GM23338 (cell line): ENCODE measurements around the gene POM121L2. TPM values are rescaled to one million over a fixed set of nuclear protein-coding genes. Genes with fewer than 3 reads are reported as not detected.

Experiments used
- ATAC-seq: fragments of 200-7000 bp; cut with Tn5 transposase; 3 replicates; pipeline ENCODE4 v1.9.1; 2020
- DNase-seq: peaks from one replicate; pipeline ENCODE4 v3.0.0-alpha.2; 2015; ENCODE audit warnings: low spot score
- H2AFZ ChIP-seq: fragments of 200-600 bp; sonication (generic); 2 replicates; pipeline ENCODE4 v1.8.0; 2016; ENCODE audit warnings: antibody characterized with exemption, mild to moderate bottlenecking, moderate library complexity
- H3F3A ChIP-seq: fragments of 200-600 bp; sonication (generic); replicated peaks from 2 replicates; pipeline ENCODE4 v1.8.0; 2017; ENCODE audit warnings: antibody characterized with exemption, mixed run types, low read depth
- H3K27ac ChIP-seq: fragments of 200-600 bp; sonication (generic); 2 replicates; pipeline ENCODE4 v1.6.1; 2016; ENCODE audit warnings: low read depth
- H3K27me3 ChIP-seq: fragments of 200-600 bp; sonication (generic); 2 replicates; pipeline ENCODE4 v1.8.0; 2016; ENCODE audit warnings: mild to moderate bottlenecking, mixed run types, moderate library complexity; ENCODE audit not compliant: insufficient read depth
- H3K36me3 ChIP-seq: fragments of 200-600 bp; sonication (generic); 2 replicates; pipeline ENCODE4 v1.8.0; 2016; ENCODE audit warnings: mild to moderate bottlenecking; ENCODE audit not compliant: insufficient read depth
- H3K4me1 ChIP-seq: fragments of 200-600 bp; sonication (generic); 2 replicates; pipeline ENCODE4 v1.8.0; 2016; ENCODE audit warnings: mild to moderate bottlenecking, moderate library complexity; ENCODE audit not compliant: insufficient read depth
- H3K4me2 ChIP-seq: fragments of 200-600 bp; sonication (generic); 2 replicates; pipeline ENCODE4 v1.7.1; 2017; ENCODE audit warnings: mixed run types
- H3K4me3 ChIP-seq: fragments of 200-600 bp; sonication (generic); 2 replicates; pipeline ENCODE4 v1.6.1; 2016; ENCODE audit warnings: mixed run types
- H3K79me2 ChIP-seq: fragments of 200-600 bp; sonication (generic); replicated peaks from 2 replicates; pipeline ENCODE4 v1.8.0; 2017; ENCODE audit warnings: mild to moderate bottlenecking; ENCODE audit not compliant: insufficient read depth
- H3K9me2 ChIP-seq: fragments of 200-600 bp; sonication (generic); 2 replicates; pipeline ENCODE4 v1.8.0; 2017; ENCODE audit not compliant: insufficient read depth
- H4K20me1 ChIP-seq: fragments of 200-600 bp; sonication (generic); replicated peaks from 2 replicates; pipeline ENCODE4 v1.8.0; 2017; ENCODE audit warnings: mild to moderate bottlenecking; ENCODE audit not compliant: insufficient read depth
- H3K27ac Mint-ChIP-seq: 2 replicates; pipeline ENCODE4 v1.8.0; 2020; ENCODE audit warnings: inconsistent platforms, mild to moderate bottlenecking, moderate library complexity, mixed read lengths
- H3K27me3 Mint-ChIP-seq: 3 replicates; pipeline ENCODE4 v1.8.0; 2022; ENCODE audit warnings: low read depth, mild to moderate bottlenecking, moderate library complexity, mixed read lengths, inconsistent platforms; ENCODE audit not compliant: insufficient read depth, poor library complexity
- H3K36me3 Mint-ChIP-seq: 3 replicates; pipeline ENCODE4 v1.8.0; 2021; ENCODE audit warnings: low read depth, mild to moderate bottlenecking, inconsistent platforms, moderate library complexity, mixed read lengths
- H3K4me1 Mint-ChIP-seq: 3 replicates; pipeline ENCODE4 v1.8.0; 2020; ENCODE audit warnings: mild to moderate bottlenecking, inconsistent platforms, mixed read lengths
- H3K4me3 Mint-ChIP-seq: 3 replicates; pipeline ENCODE4 v1.8.0; 2021; ENCODE audit warnings: moderate library complexity, mild to moderate bottlenecking, inconsistent platforms, mixed read lengths
- H3K9me3 Mint-ChIP-seq: 3 replicates; pipeline ENCODE4 v1.8.0; 2020; ENCODE audit warnings: moderate library complexity, mild to moderate bottlenecking, inconsistent platforms, mixed read lengths
- CREB1 ChIP-seq: fragments of 250-450 bp; sonication (Bioruptor Pico); IDR thresholded peaks from 2 replicates; pipeline ENCODE4 v1.5.0; 2020; ENCODE audit warnings: low read depth, mild to moderate bottlenecking, moderate library complexity
- EZH2 ChIP-seq: fragments of 200-600 bp; sonication (generic); IDR thresholded peaks from one replicate; pipeline ENCODE4 v1.8.0; 2017; ENCODE audit warnings: antibody characterized with exemption, mild to moderate bottlenecking, low read depth; ENCODE audit not compliant: unreplicated experiment
- EZH2phosphoT487 ChIP-seq: fragments of 200-600 bp; sonication (generic); IDR thresholded peaks from one replicate; pipeline ENCODE4 v1.8.1; 2018; ENCODE audit warnings: antibody characterized with exemption; ENCODE audit not compliant: unreplicated experiment
- JUNB ChIP-seq: IDR thresholded peaks from one replicate; pipeline ENCODE4 v1.6.1; 2016; ENCODE audit warnings: antibody characterized with exemption; ENCODE audit not compliant: unreplicated experiment
- NANOG ChIP-seq: IDR thresholded peaks from 2 replicates; pipeline ENCODE4 v1.6.1; 2016; ENCODE audit warnings: antibody characterized with exemption, borderline replicate concordance
- POLR2AphosphoS5 ChIP-seq: IDR thresholded peaks from 2 replicates; pipeline ENCODE4 v1.6.1; 2016; ENCODE audit warnings: antibody characterized with exemption, low read depth
- STAT1 ChIP-seq: IDR thresholded peaks from one replicate; pipeline ENCODE4 v1.6.1; 2016; ENCODE audit warnings: antibody characterized with exemption; ENCODE audit not compliant: unreplicated experiment
- ZNF114 ChIP-seq: fragments of 250-450 bp; sonication (Bioruptor Pico); IDR thresholded peaks from 2 replicates; pipeline ENCODE4 v1.5.0; 2020; ENCODE audit warnings: mild to moderate bottlenecking, moderate library complexity
- ZNF331 ChIP-seq: fragments of 250-450 bp; sonication (Bioruptor Pico); IDR thresholded peaks from 2 replicates; pipeline ENCODE4 v1.5.0; 2020; ENCODE audit warnings: low read depth, mild to moderate bottlenecking, moderate library complexity
- polyA plus RNA-seq: library from polyadenylated mRNA; unstranded; fragments of >200 nt; fragmentation: Nextera tagmentation; extraction: Ambion mirVana; gene quantifications from 2 replicates; pipeline ENCODE4 v1.2.1, GENCODE V29; 2016
- total RNA-seq: library from RNA; depleted of rRNA; stranded (reverse); fragments of >200 nt; shearing (Covaris generic); gene quantifications from 2 replicates; pipeline ENCODE4 v1.2.3, GENCODE V29; 2014
- TF ChIP-seq, protein P1 (sequence below): IDR thresholded peaks from 2 replicates; pipeline ENCODE4 v1.6.1; 2016; ENCODE audit warnings: antibody characterized with exemption
- TF ChIP-seq, protein P2 (sequence below), 2 experiments: fragments of 200-600 bp in 1 of 2; sonication (generic) in 1 of 2; conservative IDR thresholded peaks; 2 replicates each; pipeline versions ENCODE4 v1.5.1 to v1.6.1; 2016 to 2017; ENCODE audit warnings: antibody characterized with exemption in 2 of 2, low read depth in 2 of 2, mild to moderate bottlenecking in 2 of 2, moderate library complexity in 1 of 2
- TF ChIP-seq, protein P3 (sequence below): IDR thresholded peaks from one replicate; pipeline ENCODE4 v1.6.1; 2018; ENCODE audit warnings: antibody characterized with exemption; ENCODE audit not compliant: unreplicated experiment
- TF ChIP-seq, protein P4 (sequence below): fragments of 250-450 bp; sonication (Bioruptor Pico); IDR thresholded peaks from 2 replicates; pipeline ENCODE4 v1.5.0; 2020; ENCODE audit warnings: mild to moderate bottlenecking, moderate library complexity

POM121L2 gene
- total and polyA plus RNA-seq, 2 experiments from 2014 or later: 0.07 to 0.13 TPM

DNA sequence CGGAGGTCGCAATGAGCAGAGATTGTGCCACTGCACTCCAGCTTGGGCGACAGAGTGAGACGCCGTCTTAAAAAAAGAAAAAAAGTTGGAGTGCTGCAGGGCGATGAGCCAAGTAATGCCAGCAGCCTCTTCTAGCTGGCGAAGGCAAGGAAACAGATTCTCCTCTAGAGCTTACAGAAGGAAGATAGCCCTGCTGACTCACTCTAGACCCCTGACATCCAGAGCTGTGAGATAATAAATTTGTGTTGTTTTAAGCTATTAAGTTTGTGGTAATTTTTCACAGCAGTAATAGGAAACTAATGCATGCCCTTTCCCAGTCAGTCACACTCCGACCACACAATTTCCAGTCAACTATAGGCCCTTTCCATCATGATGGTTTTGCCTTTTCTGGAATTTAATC, 48.2 kb downstream of the POM121L2 start:
- peaks cover 27% of the 10 kb centered on the region for H3K27me3 Mint-ChIP-seq

More for the DNA sequence above, 48.2 kb downstream of the POM121L2 start:
- Histone ChIP-seq H3K4me3 (no peak overlapping the region), H3K4me2 (no peak overlapping the region), H3K36me3 (no peaks in the 10 kb centered on the region), H3K79me2 (no peaks in the 10 kb centered on the region), H2AFZ (no peak overlapping the region), H4K20me1 (no peaks in the 10 kb centered on the region), H3K4me1 (peaks cover 8% of the 10 kb centered on the region), H3K9me2 (no peaks in the 10 kb centered on the region), H3K27ac (no peak overlapping the region), H3F3A (no peaks in the 10 kb centered on the region), H3K27me3 (peaks cover 54% of the 10 kb centered on the region)
- Mint-ChIP-seq H3K27ac (no peak overlapping the region), H3K4me3 (no peak overlapping the region), H3K36me3 (no peaks in the 10 kb centered on the region), H3K9me3 (no peaks in the 10 kb centered on the region), H3K4me1 (peaks cover 3% of the 10 kb centered on the region; the same call in 1 of the 3 replicates)
- ATAC-seq (no peak), DNase-seq (no peak)
- TF ChIP-seq ZNF331 (CRISPR knock-in tag): no peak
- TF ChIP-seq, protein P1, sequence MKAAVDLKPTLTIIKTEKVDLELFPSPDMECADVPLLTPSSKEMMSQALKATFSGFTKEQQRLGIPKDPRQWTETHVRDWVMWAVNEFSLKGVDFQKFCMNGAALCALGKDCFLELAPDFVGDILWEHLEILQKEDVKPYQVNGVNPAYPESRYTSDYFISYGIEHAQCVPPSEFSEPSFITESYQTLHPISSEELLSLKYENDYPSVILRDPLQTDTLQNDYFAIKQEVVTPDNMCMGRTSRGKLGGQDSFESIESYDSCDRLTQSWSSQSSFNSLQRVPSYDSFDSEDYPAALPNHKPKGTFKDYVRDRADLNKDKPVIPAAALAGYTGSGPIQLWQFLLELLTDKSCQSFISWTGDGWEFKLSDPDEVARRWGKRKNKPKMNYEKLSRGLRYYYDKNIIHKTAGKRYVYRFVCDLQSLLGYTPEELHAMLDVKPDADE: no peak
- TF ChIP-seq, protein P2, sequence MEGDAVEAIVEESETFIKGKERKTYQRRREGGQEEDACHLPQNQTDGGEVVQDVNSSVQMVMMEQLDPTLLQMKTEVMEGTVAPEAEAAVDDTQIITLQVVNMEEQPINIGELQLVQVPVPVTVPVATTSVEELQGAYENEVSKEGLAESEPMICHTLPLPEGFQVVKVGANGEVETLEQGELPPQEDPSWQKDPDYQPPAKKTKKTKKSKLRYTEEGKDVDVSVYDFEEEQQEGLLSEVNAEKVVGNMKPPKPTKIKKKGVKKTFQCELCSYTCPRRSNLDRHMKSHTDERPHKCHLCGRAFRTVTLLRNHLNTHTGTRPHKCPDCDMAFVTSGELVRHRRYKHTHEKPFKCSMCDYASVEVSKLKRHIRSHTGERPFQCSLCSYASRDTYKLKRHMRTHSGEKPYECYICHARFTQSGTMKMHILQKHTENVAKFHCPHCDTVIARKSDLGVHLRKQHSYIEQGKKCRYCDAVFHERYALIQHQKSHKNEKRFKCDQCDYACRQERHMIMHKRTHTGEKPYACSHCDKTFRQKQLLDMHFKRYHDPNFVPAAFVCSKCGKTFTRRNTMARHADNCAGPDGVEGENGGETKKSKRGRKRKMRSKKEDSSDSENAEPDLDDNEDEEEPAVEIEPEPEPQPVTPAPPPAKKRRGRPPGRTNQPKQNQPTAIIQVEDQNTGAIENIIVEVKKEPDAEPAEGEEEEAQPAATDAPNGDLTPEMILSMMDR (conservative IDR thresholded peaks at IDR 0.05; ENCODE audit: low read depth in 2 of 2): no peak
- TF ChIP-seq NANOG: no peak
- TF ChIP-seq CREB1 (CRISPR knock-in tag): no peak
- no peak for TF ChIP-seq EZH2phosphoT487
- TF ChIP-seq, protein P3, sequence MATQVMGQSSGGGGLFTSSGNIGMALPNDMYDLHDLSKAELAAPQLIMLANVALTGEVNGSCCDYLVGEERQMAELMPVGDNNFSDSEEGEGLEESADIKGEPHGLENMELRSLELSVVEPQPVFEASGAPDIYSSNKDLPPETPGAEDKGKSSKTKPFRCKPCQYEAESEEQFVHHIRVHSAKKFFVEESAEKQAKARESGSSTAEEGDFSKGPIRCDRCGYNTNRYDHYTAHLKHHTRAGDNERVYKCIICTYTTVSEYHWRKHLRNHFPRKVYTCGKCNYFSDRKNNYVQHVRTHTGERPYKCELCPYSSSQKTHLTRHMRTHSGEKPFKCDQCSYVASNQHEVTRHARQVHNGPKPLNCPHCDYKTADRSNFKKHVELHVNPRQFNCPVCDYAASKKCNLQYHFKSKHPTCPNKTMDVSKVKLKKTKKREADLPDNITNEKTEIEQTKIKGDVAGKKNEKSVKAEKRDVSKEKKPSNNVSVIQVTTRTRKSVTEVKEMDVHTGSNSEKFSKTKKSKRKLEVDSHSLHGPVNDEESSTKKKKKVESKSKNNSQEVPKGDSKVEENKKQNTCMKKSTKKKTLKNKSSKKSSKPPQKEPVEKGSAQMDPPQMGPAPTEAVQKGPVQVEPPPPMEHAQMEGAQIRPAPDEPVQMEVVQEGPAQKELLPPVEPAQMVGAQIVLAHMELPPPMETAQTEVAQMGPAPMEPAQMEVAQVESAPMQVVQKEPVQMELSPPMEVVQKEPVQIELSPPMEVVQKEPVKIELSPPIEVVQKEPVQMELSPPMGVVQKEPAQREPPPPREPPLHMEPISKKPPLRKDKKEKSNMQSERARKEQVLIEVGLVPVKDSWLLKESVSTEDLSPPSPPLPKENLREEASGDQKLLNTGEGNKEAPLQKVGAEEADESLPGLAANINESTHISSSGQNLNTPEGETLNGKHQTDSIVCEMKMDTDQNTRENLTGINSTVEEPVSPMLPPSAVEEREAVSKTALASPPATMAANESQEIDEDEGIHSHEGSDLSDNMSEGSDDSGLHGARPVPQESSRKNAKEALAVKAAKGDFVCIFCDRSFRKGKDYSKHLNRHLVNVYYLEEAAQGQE: no peak
- TF ChIP-seq, protein P4, sequence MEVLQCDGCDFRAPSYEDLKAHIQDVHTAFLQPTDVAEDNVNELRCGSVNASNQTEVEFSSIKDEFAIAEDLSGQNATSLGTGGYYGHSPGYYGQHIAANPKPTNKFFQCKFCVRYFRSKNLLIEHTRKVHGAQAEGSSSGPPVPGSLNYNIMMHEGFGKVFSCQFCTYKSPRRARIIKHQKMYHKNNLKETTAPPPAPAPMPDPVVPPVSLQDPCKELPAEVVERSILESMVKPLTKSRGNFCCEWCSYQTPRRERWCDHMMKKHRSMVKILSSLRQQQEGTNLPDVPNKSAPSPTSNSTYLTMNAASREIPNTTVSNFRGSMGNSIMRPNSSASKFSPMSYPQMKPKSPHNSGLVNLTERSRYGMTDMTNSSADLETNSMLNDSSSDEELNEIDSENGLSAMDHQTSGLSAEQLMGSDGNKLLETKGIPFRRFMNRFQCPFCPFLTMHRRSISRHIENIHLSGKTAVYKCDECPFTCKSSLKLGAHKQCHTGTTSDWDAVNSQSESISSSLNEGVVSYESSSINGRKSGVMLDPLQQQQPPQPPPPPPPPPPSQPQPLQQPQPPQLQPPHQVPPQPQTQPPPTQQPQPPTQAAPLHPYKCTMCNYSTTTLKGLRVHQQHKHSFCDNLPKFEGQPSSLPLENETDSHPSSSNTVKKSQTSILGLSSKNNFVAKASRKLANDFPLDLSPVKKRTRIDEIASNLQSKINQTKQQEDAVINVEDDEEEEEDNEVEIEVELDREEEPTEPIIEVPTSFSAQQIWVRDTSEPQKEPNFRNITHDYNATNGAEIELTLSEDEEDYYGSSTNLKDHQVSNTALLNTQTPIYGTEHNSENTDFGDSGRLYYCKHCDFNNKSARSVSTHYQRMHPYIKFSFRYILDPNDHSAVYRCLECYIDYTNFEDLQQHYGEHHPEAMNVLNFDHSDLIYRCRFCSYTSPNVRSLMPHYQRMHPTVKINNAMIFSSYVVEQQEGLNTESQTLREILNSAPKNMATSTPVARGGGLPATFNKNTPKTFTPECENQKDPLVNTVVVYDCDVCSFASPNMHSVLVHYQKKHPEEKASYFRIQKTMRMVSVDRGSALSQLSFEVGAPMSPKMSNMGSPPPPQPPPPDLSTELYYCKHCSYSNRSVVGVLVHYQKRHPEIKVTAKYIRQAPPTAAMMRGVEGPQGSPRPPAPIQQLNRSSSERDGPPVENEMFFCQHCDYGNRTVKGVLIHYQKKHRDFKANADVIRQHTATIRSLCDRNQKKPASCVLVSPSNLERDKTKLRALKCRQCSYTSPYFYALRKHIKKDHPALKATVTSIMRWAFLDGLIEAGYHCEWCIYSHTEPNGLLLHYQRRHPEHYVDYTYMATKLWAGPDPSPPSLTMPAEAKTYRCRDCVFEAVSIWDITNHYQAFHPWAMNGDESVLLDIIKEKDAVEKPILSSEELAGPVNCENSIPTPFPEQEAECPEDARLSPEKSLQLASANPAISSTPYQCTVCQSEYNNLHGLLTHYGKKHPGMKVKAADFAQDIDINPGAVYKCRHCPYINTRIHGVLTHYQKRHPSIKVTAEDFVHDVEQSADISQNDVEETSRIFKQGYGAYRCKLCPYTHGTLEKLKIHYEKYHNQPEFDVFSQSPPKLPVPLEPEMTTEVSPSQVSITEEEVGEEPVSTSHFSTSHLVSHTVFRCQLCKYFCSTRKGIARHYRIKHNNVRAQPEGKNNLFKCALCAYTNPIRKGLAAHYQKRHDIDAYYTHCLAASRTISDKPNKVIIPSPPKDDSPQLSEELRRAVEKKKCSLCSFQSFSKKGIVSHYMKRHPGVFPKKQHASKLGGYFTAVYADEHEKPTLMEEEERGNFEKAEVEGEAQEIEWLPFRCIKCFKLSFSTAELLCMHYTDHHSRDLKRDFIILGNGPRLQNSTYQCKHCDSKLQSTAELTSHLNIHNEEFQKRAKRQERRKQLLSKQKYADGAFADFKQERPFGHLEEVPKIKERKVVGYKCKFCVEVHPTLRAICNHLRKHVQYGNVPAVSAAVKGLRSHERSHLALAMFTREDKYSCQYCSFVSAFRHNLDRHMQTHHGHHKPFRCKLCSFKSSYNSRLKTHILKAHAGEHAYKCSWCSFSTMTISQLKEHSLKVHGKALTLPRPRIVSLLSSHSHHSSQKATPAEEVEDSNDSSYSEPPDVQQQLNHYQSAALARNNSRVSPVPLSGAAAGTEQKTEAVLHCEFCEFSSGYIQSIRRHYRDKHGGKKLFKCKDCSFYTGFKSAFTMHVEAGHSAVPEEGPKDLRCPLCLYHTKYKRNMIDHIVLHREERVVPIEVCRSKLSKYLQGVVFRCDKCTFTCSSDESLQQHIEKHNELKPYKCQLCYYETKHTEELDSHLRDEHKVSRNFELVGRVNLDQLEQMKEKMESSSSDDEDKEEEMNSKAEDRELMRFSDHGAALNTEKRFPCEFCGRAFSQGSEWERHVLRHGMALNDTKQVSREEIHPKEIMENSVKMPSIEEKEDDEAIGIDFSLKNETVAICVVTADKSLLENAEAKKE: no peak
- TF ChIP-seq EZH2: no peak
- TF ChIP-seq ZNF114 (CRISPR knock-in tag): no peak
- TF ChIP-seq JUNB: no peak
- no peak for TF ChIP-seq STAT1
- TF ChIP-seq POLR2AphosphoS5: no peak
